Activated CD4-positive, alpha-beta T cell treated with anti-CD3 and anti-CD28 coated beads, Interleukin-2, amount 50 U/mL, for 24 hours (primary cell): Measurements from ENCODE around the gene FIGNL1.

Experiments used
- DNase-seq, 2 donors: peaks; one replicate each; pipeline ENCODE4 v3.0.0-alpha.2; 2020; ENCODE audit warnings: low read depth in 1 of 2, low spot score in 1 of 2

Gene FIGNL1, protein sequence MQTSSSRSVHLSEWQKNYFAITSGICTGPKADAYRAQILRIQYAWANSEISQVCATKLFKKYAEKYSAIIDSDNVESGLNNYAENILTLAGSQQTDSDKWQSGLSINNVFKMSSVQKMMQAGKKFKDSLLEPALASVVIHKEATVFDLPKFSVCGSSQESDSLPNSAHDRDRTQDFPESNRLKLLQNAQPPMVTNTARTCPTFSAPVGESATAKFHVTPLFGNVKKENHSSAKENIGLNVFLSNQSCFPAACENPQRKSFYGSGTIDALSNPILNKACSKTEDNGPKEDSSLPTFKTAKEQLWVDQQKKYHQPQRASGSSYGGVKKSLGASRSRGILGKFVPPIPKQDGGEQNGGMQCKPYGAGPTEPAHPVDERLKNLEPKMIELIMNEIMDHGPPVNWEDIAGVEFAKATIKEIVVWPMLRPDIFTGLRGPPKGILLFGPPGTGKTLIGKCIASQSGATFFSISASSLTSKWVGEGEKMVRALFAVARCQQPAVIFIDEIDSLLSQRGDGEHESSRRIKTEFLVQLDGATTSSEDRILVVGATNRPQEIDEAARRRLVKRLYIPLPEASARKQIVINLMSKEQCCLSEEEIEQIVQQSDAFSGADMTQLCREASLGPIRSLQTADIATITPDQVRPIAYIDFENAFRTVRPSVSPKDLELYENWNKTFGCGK

DNA sequence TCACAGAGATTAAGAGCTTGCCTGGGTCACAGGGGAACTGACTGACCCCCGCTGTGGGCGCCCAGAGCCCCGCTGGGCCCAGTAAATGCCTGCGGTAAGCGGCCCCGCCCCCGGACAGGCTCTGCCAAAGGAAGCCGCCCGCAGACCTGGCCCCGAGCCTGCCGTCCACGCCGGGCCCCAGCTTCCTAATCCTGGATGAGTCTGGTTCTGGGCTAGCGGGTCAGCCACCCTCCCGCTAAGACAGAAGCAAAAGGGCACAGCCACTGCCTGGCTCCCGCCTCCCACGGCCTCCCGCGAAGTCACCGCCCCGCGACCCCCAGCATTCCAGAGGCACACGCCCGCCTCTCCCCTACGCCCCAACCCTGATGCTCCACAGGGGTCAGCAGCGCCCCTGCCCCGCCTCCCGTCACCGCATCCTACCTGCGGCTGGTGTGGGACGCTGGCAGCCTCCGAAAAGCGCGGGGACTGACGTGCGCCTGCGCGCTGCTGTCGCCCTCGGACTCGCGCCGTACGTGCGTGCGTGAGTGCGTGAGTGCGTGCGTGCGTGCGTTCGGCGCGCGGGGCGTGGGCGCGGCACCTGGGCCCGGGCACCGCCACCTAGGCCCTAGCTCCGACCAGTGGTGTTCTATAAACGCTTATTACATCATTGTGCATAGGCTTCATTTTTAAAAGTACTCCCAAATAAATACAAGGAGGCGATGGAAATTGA lies at the start of gene FIGNL1:
Gene FIGNL1 (minus strand): TSS at position 470 of the 709 bp plus-strand sequence. CDS start 3,063 bp downstream, outside the sequence.
- peak; percentile 66 to 73 for DNase-seq

DNA sequence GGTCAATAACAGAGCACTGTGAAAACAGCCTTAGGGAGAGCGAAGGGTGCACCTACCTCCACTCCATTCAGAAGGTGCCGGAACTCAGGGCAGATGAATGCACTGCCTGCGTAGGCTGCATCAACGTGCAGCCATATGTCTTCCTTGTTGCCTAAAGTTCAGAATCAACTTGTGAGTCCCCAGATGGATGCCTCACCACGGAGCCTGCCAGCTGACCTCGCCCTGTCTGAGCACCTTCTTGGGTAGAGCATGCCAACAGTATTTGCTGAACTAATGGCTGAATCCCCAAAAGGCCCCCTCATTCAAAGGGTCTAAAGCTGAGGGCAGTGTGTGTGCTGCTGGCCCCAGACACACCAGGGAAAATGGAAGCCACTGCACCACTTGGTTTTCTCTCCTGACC lies 48.9 kb upstream of the FIGNL1 start:
- DNase-seq = no peak

DNA sequence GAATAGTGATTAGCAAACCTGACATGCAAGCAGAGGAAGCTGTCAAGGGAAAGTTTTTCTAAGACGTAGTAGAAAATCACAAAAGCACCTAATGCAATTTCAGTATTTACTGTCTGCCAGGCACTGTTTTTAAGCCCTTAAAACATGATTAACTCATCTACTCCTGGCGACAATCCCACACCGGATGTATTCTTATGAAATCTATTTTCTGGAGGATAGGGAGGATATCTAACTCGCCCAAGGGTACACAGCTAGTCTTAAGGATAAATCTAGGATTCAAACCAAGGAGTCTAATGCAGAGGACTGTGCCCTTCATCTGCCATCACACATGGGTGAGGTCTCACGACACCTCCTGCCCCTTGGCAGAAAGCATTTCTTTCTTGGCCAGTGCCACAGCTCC lies 47.8 kb upstream of the FIGNL1 start:
- DNase-seq = no peak

DNA sequence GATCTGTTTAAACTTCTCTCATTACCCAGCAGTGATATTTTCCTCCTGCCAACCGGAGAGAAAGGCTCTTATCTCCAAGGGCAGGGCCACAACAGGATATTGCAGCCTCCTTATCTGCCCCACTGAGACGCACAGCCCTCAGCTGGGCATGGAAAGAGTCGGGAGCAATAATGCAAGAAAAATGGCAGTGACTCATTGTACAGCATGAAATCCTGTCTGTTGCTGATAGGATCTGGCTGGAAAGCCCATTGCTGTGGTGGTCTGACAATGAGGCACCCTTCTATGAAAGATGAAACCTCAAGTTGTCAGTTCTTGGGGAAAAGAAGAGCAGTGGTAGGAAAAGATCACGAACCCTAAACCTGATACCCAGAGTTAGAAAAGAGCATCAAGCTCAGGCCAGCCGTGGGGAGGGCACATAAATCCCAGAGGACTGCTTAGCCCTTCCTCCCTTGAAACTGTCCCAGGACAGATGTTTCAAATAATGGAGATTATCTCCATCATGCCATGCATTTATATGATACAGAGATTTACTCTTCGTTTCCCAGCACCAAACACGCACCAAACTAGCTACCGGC lies 47.0 kb upstream of the FIGNL1 start:
- DNase-seq = no peak

DNA sequence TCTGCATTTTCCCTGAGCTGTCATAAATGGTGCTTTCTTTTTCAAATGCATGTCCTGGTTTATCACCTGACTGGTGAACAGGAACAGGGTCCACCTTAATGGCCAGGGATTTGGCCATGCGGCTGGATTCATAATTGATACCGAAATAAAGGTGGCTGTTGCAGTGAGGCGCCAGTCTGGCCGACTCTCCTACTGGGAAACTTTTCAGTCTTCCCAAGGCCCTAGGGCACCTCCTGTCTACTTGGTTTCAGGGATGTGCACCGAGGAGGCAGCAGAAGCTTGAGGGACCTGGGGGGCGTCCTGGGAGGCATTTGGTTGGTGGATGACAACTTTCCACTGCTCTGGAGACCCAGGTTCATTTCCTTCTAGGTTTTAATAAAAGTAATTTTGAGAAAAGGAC lies 46.4 kb upstream of the FIGNL1 start:
- DNase-seq = no peak

DNA sequence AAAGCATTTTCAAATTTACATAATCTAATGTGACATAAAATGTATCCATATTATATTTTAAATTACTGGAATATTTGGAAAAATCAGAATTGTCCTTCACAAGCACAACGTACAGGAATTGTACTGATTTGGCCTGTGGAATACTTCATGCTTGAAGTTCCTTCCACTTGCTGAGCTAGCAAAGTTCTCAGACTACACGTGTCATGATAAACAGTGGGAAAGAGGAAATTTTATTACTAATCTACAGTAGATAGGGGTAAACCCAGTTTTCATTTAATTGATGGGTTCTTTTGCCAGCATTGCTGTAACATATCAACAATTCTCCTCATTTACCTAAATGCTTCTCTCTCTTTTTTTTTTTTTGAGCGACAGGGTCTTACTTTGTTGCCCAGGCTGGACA lies 45.6 kb upstream of the FIGNL1 start:
- DNase-seq = no peak

DNA sequence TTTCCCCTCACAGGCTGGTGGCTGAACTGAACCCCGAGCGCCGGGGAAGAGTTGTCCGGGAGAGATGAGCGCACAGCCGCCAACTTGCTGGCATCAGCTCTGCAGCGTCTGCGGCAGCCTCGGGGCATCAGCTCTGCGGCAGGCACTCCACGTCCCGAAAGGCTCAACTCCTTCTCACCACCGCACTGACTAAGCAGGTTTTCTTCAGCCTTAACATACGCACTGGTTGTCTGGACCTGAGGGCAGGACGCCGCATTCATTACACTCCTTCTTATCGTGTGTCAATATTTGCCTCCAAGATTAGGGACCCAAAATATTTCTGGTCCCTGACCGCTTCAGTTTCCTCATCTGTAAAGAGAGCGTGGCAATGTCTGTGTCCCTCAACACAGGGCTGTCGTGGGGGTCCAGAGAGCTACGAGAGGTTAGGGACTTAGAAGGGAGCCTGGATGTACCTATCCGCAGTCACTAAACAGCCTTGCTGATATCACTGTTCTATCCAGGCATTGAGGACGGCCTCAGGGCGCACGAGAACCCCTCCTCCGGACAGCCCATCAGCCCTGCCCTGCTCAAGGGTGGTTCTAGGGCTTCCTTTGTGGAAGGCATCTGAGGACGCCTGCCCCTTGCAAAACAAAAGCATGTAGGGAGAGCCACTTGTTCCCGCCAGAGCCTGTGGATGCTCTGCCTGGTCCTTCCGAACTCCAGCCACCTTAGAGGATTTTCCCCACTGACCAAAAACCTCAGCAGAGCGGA lies 42.8 kb upstream of the FIGNL1 start:
- DNase-seq = no peak

DNA sequence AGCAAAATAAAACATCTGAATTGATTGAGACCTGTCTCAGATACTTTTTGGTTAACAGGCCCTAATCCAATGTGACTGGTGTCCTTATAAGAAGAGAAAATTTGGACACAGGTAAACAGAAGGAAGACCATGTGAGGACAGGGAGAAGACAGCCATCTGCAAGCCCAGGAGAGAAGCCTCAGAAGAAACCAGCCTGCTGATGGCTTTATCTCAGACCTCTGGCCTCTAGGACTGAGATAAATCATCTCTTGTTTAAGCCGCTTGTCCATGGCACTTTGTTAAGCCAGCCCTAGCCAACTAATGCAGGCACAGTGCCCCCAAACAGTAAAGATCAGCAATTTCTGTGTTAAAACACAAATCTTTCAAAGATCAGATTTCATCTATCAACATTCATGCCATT lies 41.8 kb upstream of the FIGNL1 start:
- DNase-seq = no peak

DNA sequence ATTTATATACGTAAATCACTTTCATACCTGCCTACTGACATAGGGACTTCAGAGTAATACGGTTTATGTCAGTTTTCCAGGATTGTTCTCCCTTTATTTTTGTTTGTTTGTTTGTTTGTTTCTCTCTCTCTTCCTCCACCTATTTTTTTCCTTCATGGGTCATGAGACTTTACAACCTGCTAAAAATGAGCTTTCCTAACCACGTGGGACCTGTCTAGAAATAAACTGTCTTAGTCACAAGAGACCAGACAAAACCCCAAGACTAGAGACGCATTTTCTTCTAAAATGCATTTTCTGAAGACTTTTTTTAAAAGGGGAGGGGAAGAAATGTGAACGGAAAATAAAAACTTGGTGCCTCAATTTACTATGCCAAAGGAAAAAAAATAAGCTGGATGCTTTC lies 41.1 kb upstream of the FIGNL1 start:
- DNase-seq = no peak

DNA sequence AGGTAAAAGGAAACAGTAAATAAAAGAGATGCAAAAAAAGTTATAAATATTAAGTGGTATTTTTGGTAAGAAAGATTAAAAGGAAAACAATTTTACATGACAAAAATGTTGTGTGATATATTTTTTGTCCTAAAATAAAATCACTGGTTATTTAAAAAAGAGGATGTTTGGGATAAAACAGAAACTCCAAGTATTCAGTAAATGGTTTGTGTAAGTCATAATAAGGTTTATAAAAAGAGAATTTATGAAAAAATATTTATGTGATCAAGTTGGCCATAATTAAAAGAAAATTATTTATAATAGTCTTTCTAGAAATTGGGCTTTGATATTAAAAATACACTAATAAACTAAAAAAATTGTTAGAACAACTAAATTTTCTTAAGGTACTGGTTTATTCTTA lies 38.2 kb upstream of the FIGNL1 start:
- DNase-seq = no peak

DNA sequence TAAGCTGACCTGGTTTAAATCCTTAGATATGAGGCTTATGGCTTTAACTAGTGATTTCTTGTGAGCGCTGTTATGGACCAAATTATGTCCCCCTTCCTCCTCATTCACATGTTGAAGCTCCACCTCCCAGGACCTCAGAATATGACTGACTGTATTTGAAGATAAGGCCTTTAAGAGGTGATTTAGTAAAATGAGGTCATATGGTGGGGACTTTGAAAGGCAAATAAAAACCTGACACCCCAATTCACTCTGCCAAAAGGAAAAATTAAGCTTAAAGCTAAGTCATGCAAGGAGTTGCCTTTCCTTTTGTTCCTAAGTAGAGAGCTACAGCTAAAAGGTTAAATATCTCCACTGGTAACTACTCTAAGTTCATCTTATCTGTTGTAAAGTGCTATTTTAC lies 36.4 kb upstream of the FIGNL1 start:
- no peak for DNase-seq

DNA sequence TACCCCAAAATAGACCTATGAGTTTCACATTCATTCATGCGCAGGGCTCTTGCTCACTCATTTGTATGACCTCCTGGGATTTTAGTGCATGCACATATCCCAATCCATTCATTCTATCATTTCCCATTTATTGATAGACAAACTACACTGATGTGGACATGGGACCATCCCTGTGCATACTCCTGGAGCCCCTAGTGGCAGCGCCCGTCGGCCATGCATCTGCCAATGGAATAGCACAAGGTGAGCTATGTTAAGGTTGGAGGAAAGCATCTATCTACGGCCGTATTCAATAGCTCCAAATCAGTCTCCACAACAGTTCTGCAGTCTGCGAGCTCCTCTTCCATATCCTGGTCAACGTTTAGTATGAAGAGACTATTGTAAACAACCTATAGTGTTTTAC lies 31.7 kb upstream of the FIGNL1 start:
- DNase-seq = no peak

DNA sequence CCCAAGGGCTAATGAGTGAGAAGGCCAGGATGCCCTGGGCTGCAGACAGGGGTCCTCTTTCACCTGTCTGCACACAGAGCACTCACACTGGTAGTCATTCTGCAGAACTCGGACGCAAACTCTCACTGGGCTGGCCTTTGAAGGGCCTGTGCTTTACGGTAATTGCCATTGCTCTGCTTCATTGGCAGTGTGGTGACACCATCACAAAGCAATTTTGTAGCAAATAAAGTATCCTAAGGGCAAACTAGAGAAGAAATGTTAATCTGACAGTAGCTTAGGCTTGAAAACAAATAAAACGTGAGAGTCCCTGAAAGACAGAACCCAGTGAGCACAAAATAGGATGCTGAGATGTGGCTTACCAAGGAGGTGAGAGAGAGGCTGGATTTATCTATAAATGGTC lies 30.6 kb upstream of the FIGNL1 start:
- DNase-seq = no peak

DNA sequence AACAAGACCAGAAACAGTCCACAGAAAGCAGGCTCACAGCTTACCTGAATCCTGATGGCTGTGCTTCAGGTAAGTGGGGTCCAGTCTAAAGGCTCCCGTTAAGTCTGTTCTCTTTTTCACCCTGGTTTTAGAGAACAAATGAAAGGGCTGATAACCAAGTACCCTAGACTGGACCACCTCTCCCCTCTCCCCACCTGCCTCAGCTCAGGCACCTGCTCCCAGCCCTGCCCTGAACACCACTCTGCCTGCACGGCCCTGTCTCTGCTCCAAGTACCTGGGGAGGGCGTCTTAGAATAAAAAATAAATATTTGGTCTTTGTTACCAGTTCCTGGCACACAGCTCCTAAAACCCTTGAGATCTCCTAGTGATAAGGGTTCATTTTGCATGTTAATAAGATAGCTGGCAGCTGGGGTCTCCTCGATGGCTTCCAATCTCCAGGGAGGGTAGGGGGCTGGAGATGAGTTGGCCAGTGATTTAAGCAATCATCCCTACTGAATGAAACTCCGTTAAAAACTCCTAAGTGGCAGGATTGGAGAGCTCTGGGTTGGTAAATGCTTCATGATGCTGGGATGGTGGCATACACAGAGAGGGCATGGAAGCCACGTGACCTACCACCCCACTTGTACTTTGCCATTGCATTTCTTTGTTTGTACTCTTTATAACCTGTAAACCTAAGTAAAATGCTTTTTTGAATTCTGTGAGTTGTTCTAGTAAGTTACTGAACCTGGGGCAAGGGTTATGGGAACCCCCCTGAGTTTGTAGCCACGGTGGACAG lies 29.8 kb upstream of the FIGNL1 start:
- DNase-seq = no peak

DNA sequence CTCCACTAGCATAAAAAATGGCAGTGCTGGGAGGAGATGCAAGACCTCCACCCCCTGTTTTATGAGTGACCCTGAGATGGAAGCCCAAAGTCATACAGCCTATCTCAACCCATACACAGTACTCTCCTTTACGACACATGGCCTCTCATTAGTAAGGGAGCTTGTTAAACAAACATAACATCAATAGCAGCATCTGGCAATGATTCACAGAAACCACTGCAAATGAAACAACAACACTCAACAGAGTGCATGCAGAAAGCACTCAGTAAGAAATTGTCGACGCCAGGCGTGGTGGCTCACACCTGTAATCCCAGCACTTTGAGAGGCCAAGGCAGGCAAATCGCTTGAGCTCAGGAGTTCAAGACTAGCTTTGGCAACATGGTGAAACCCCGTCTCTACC lies 27.5 kb upstream of the FIGNL1 start:
- no peak for DNase-seq

DNA sequence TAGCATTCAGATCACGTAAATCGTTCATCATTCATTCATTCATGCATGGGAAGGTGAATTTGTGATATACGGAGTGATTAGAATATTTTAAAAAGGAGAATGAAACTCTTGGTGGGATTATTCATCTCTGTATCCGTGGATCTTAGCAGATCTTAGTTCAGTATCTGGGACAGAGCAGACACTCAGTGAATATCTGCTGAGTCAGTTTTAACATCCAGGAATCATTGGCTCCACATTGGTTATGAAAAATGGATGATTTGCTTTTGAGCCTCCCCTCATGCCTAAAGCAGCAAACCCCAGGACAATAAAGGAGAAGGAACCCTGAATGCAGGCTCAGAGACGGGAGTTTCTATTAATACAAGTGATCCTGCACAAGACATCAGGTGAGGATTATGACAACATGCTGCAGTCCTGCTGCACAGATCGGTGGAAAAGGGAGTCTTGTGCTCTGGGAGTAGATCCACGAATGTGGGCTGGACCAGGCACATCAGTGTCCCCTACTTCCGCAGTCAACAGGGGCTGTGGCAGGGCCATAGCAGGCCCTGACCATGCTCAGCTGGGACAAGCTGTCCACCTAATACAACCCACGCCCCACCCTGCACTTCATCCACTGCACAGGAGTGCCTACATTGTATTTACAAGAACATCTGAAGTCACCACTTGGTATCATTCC lies 26.9 kb upstream of the FIGNL1 start:
- no peak for DNase-seq

DNA sequence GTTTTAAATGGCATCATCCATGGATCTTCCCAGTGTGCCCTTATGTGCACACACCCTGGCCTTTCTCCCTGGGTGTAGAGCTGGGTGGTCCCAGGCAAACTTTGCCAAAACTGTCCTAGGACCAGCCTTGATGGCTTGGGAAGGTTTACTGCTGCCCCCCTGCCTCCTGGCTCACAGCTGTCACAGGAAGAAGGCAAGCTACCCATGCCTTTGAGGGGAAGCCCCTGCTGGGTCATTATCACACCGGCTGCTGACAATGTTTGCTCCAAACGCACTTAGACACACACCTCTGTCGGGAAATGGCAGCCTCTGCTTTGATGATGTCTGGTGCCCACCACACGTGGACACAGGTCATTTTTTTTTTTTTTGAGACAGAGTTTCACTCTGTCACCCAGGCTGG lies 25.2 kb upstream of the FIGNL1 start:
- DNase-seq = no peak

DNA sequence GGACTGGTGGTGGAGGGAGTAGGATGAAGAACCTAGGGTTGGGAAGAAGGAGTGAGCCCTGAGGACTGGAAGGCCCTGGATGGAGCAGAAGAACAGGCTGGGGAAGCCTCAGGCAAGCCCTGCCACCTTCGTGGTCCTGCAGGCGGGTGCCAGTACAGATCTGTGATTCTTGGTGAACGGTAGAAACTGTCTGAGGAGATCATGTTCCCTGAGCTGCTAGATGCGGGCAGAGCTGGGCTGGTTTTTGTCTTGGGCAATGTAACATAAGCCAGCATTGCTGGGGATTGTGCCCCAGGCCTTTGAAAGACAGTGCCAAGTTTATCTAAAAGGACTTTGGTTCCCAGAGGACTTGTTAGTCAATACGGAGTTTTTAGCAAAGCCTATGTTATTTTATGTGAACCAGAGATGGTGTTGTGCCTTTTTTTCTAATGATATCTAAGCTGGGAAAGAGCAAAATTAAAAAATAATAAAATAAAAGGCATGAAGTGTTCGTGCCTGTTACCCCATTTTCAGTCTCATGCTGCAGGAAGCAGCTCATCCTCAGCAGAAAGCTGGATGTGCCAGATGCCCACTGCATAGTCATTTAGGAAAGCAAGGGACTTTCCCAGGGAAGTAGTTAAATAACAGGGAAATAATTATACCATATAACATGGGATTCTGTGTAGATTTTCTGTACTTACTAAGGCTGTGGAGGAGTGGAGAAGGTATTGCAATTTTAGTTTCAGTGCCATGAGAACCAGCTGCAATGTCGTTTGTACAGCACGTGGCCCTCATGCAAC lies 24.4 kb upstream of the FIGNL1 start:
- DNase-seq = no peak

DNA sequence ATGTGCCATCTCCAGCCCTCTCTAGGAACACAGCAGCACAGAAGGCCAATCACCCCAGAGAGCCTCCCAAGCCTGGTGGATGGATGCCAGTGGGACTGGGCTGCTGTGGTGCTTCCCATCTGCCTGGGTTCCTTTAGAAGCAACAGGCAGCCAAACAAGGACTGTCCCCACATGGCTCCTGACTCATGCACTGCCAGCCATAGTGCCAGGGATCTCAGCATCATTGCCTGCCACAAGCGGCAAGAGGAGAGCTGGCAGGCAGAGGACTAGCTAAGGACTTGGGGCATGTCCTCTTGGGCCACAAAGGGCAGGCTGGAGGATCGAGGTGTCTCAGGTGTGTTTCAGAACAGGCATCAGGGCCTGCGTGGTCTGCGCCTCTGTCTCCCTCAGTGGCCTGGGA lies 23.4 kb upstream of the FIGNL1 start:
- no peak for DNase-seq
